Neural cell (in vitro differentiated cells): ENCODE results near the gene ZFYVE26. TPM values are rescaled to one million over a fixed set of nuclear protein-coding genes. Genes with fewer than 3 reads are reported as not detected.

Experiments
- H2AFZ ChIP-seq: fragments of 200-600, 300-800 bp; sonication (generic), shearing (Covaris generic); 2 replicates; pipeline ENCODE4 v1.6.0; 2014; ENCODE audit warnings: low read depth, mild to moderate bottlenecking, antibody characterized with exemption, low read length, moderate library complexity
- H3F3A ChIP-seq: fragments of 200-600 bp; shearing (Covaris generic); 2 replicates; pipeline ENCODE4 v1.6.1; 2016; ENCODE audit warnings: mild to moderate bottlenecking, moderate library complexity, mixed read lengths, antibody characterized with exemption, low read length; ENCODE audit not compliant: insufficient read depth, poor library complexity, severe bottlenecking
- H3K27ac ChIP-seq: fragments of 200-600, 300-800 bp; sonication (generic), shearing (Covaris generic); 2 replicates; pipeline ENCODE4 v1.5.1; 2014; ENCODE audit warnings: mild to moderate bottlenecking, low read length, moderate library complexity
- H3K27me3 ChIP-seq: fragments of 300-800, 200-600 bp; sonication (generic), shearing (Covaris generic); 2 replicates; pipeline ENCODE4 v1.6.0; 2014; ENCODE audit warnings: mild to moderate bottlenecking, low read depth, low read length, moderate library complexity; ENCODE audit not compliant: insufficient read depth
- H3K36me3 ChIP-seq: fragments of 300-800, 200-600 bp; sonication (generic), shearing (Covaris generic); 2 replicates; pipeline ENCODE4 v1.5.1; 2014; ENCODE audit warnings: mild to moderate bottlenecking, antibody characterized with exemption, low read length, moderate library complexity; ENCODE audit not compliant: insufficient read depth
- H3K4me2 ChIP-seq: fragments of 300-800, 200-600 bp; sonication (generic), shearing (Covaris generic); 2 replicates; pipeline ENCODE4 v1.6.0; 2014; ENCODE audit warnings: mild to moderate bottlenecking, low read length
- H3K4me3 ChIP-seq: fragments of 300-800, 200-600 bp; sonication (generic), shearing (Covaris generic); 2 replicates; pipeline ENCODE4 v1.5.1; 2014; ENCODE audit warnings: mild to moderate bottlenecking, low read length, moderate library complexity
- H3K79me2 ChIP-seq: fragments of 200-600 bp; shearing (Covaris generic); replicated peaks from 2 replicates; pipeline ENCODE4 v1.6.0; 2014; ENCODE audit warnings: mild to moderate bottlenecking, low read length, moderate library complexity; ENCODE audit not compliant: insufficient read depth
- H3K9ac ChIP-seq: fragments of 300-800, 200-600 bp; sonication (generic), shearing (Covaris generic); 2 replicates; pipeline ENCODE4 v1.6.1; 2016; ENCODE audit warnings: mild to moderate bottlenecking, low read length, mixed read lengths
- H3K9me2 ChIP-seq: fragments of 200-600 bp; shearing (Covaris generic); 2 replicates; pipeline ENCODE4 v1.6.1; 2016; ENCODE audit warnings: mild to moderate bottlenecking, low read length, mixed read lengths; ENCODE audit not compliant: insufficient read depth
- H3K9me3 ChIP-seq: fragments of 200-600, 300-800 bp; sonication (generic), shearing (Covaris generic); 2 replicates; pipeline ENCODE4 v1.6.1; 2016; ENCODE audit warnings: mild to moderate bottlenecking, mixed run types, low read length, moderate library complexity, mixed read lengths
- H4K20me1 ChIP-seq: fragments of 200-600 bp; shearing (Covaris generic); 2 replicates; pipeline ENCODE4 v1.6.1; 2016; ENCODE audit warnings: mild to moderate bottlenecking, mixed run types; ENCODE audit not compliant: insufficient read depth
- EP300 ChIP-seq: fragments of 450-650 bp; conservative IDR thresholded peaks from 2 replicates; pipeline ENCODE4 v1.6.1; 2014; ENCODE audit warnings: antibody characterized with exemption, mild to moderate bottlenecking, moderate library complexity; ENCODE audit not compliant: poor library complexity, severe bottlenecking
- EZH2 ChIP-seq: fragments of 200-600, 300-800 bp; shearing (Covaris generic), sonication (generic); IDR thresholded peaks from 2 replicates; pipeline ENCODE4 v1.6.1; 2014; ENCODE audit warnings: antibody characterized with exemption, low read length, borderline replicate concordance, mild to moderate bottlenecking; ENCODE audit not compliant: insufficient read depth, poor library complexity, severe bottlenecking
- MXI1 ChIP-seq: fragments of 450-650 bp; conservative IDR thresholded peaks from 2 replicates; pipeline ENCODE4 v1.6.1; 2014; ENCODE audit warnings: antibody characterized with exemption, mild to moderate bottlenecking; ENCODE audit not compliant: poor library complexity, severe bottlenecking
- POLR2AphosphoS5 ChIP-seq: IDR thresholded peaks from 2 replicates; pipeline ENCODE4 v1.6.1; 2012
- RAD21 ChIP-seq: fragments of 450-650 bp; conservative IDR thresholded peaks from 2 replicates; pipeline ENCODE4 v1.6.1; 2014; ENCODE audit warnings: antibody characterized with exemption, mild to moderate bottlenecking, moderate library complexity
- SMC3 ChIP-seq: fragments of 450-650 bp; conservative IDR thresholded peaks from 2 replicates; pipeline ENCODE4 v1.6.1; 2014; ENCODE audit warnings: antibody characterized with exemption, mild to moderate bottlenecking, moderate library complexity; ENCODE audit not compliant: poor library complexity
- TAF1 ChIP-seq: IDR thresholded peaks from 2 replicates; pipeline ENCODE4 v1.6.1; 2012; ENCODE audit warnings: low read depth
- polyA plus RNA-seq: library from polyadenylated mRNA; depleted of rRNA; stranded (reverse); fragments of >200 nt; gene quantifications from 2 replicates; pipeline ENCODE4 v1.2.3, GENCODE V29; 2014
- TF ChIP-seq, protein P1 (sequence below): fragments of 450-650 bp; IDR thresholded peaks from 2 replicates; pipeline ENCODE4 v1.5.1; 2014; ENCODE audit warnings: antibody characterized with exemption, mild to moderate bottlenecking, moderate library complexity; ENCODE audit not compliant: poor library complexity, severe bottlenecking
- TF ChIP-seq, protein P2 (sequence below): IDR thresholded peaks from 2 replicates; pipeline ENCODE4 v1.6.1; 2012; ENCODE audit warnings: borderline replicate concordance

The ZFYVE26 gene
- polyA plus RNA-seq, 1 donor from 2014 or later: 8.5 TPM

DNA sequence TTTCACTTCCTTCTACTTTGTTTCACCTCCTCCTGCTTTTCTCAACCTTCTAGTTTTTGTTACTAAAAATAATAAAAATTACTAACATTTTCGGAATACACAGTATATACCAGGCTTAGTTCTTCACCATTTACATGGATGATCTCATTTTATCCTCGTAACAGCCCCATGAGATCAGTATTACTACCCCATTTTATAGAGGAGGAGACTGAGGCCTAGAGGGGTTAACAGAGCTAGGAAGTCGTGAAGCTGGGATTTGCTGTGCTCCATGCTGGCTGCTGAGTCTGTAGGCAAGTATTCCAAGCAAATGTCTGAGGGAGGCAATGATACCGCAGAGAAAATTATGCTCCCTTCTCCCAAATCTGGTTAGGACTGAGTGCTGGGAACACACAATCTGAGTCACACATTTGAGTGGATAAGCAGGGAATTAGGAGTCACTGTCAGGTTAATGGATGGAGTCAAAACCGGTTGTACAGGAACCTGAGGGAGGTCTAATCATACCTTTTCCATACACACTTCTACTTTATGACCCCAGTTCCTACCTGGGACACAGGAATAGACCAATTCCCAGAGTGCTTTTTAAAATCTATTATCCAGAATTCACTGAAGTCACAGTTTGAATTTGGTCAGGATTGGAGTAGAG lies 51.1 kb downstream of the ZFYVE26 start:
- Histone ChIP-seq H3K4me3 (no peak overlapping the region), H3K9ac (no peak overlapping the region), H3F3A (no peaks in the 10 kb centered on the region), H2AFZ (no peak overlapping the region), H3K79me2 (no peaks in the 10 kb centered on the region), H3K9me3 (no peaks in the 10 kb centered on the region), H4K20me1 (no peaks in the 10 kb centered on the region), H3K27ac (no peak overlapping the region), H3K4me2 (no peak overlapping the region), H3K36me3 (peaks cover 17% of the 10 kb centered on the region), H3K27me3 (no peaks in the 10 kb centered on the region), H3K9me2 (no peaks in the 10 kb centered on the region)
- TF ChIP-seq POLR2AphosphoS5: no peak
- TF ChIP-seq, protein P1, sequence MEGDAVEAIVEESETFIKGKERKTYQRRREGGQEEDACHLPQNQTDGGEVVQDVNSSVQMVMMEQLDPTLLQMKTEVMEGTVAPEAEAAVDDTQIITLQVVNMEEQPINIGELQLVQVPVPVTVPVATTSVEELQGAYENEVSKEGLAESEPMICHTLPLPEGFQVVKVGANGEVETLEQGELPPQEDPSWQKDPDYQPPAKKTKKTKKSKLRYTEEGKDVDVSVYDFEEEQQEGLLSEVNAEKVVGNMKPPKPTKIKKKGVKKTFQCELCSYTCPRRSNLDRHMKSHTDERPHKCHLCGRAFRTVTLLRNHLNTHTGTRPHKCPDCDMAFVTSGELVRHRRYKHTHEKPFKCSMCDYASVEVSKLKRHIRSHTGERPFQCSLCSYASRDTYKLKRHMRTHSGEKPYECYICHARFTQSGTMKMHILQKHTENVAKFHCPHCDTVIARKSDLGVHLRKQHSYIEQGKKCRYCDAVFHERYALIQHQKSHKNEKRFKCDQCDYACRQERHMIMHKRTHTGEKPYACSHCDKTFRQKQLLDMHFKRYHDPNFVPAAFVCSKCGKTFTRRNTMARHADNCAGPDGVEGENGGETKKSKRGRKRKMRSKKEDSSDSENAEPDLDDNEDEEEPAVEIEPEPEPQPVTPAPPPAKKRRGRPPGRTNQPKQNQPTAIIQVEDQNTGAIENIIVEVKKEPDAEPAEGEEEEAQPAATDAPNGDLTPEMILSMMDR: no peak
- no peak for TF ChIP-seq RAD21
- no peak for TF ChIP-seq MXI1
- TF ChIP-seq EZH2: no peak
- TF ChIP-seq EP300: no peak
- TF ChIP-seq, protein P2, sequence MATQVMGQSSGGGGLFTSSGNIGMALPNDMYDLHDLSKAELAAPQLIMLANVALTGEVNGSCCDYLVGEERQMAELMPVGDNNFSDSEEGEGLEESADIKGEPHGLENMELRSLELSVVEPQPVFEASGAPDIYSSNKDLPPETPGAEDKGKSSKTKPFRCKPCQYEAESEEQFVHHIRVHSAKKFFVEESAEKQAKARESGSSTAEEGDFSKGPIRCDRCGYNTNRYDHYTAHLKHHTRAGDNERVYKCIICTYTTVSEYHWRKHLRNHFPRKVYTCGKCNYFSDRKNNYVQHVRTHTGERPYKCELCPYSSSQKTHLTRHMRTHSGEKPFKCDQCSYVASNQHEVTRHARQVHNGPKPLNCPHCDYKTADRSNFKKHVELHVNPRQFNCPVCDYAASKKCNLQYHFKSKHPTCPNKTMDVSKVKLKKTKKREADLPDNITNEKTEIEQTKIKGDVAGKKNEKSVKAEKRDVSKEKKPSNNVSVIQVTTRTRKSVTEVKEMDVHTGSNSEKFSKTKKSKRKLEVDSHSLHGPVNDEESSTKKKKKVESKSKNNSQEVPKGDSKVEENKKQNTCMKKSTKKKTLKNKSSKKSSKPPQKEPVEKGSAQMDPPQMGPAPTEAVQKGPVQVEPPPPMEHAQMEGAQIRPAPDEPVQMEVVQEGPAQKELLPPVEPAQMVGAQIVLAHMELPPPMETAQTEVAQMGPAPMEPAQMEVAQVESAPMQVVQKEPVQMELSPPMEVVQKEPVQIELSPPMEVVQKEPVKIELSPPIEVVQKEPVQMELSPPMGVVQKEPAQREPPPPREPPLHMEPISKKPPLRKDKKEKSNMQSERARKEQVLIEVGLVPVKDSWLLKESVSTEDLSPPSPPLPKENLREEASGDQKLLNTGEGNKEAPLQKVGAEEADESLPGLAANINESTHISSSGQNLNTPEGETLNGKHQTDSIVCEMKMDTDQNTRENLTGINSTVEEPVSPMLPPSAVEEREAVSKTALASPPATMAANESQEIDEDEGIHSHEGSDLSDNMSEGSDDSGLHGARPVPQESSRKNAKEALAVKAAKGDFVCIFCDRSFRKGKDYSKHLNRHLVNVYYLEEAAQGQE: no peak
- TF ChIP-seq SMC3: no peak
- TF ChIP-seq TAF1: no peak

DNA sequence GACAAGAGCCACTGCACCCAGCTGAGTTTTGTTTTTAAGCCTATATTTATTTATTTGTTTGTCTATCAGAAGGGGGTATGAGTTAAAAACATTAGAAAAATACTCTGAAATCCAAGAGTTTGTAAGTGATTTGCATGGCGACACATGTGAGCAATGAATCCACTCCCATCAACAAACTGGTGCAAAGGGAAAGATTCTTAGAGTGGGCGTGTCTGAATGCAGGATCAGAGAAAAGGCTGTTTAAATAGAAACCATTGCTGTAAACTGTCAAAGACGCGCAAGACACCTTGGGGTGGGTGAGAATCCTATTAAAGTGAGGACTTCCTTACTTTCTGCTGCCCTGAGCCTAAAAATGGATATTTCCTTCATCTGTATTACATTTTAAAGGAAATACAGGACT lies 51.9 kb downstream of the ZFYVE26 start:
- no peak overlapping the region for H3K4me2 ChIP-seq
- no peaks in the 10 kb centered on the region for H3K9me3 ChIP-seq
- H3K4me3 ChIP-seq: no peak overlapping the region
- no peaks in the 10 kb centered on the region for H3K79me2 ChIP-seq
- no peak overlapping the region for H3K9ac ChIP-seq
- no peaks in the 10 kb centered on the region for H4K20me1 ChIP-seq
- H3K36me3 ChIP-seq: peaks cover 15% of the 10 kb centered on the region
- no peaks in the 10 kb centered on the region for H3K9me2 ChIP-seq
- no peak overlapping the region for H3K27ac ChIP-seq
- no peaks in the 10 kb centered on the region for H3K27me3 ChIP-seq
- TF ChIP-seq POLR2AphosphoS5 (no peak), SMC3 (no peak), RAD21 (no peak), EZH2 (no peak), EP300 (no peak), MXI1 (no peak)
- TF ChIP-seq, protein P2: no peak
- no peak overlapping the region for H2AFZ ChIP-seq
- no peaks in the 10 kb centered on the region for H3F3A ChIP-seq
